Prostate gland (tissue), 2 donors: Measurements from ENCODE around the gene SFXN3. TPM values are rescaled to one million over a fixed set of nuclear protein-coding genes. Genes with fewer than 3 reads are reported as not detected.

Experiments used
- DNase-seq: peaks from one replicate; pipeline ENCODE4 v3.0.0-alpha.2; 2019; ENCODE audit warnings: low spot score
- H3K27ac ChIP-seq, 2 donors: fragments of 200-600 bp; sonication (generic); 2 replicates each; pipeline ENCODE4 v1.5.1; 2017 to 2019
- H3K27me3 ChIP-seq: fragments of 200-600 bp; sonication (generic); replicated peaks from 2 replicates; pipeline ENCODE4 v1.5.1; 2019; ENCODE audit not compliant: insufficient read depth
- H3K36me3 ChIP-seq, 2 donors: fragments of 200-600 bp; sonication (generic); 1 replicate in 1 of 2; 2 replicates in 1 of 2; pipeline versions ENCODE4 v1.5.1 to v1.8.1; 2017 to 2019
- H3K4me1 ChIP-seq: fragments of 200-600 bp; sonication (generic); replicated peaks from 2 replicates; pipeline ENCODE4 v1.5.1; 2019
- H3K4me3 ChIP-seq, 2 donors: fragments of 200-600 bp; sonication (generic); 2 replicates each; pipeline ENCODE4 v1.5.1; 2017 to 2019
- H3K9me3 ChIP-seq: fragments of 200-600 bp; sonication (generic); 2 replicates; pipeline ENCODE4 v1.5.1; 2017
- POLR2A ChIP-seq: fragments of 450-650 bp; IDR thresholded peaks from one replicate; pipeline ENCODE4 v1.6.1; 2016; ENCODE audit warnings: antibody characterized with exemption, mild to moderate bottlenecking
- POLR2AphosphoS5 ChIP-seq: sonication (generic); formaldehyde crosslinking; IDR thresholded peaks from one replicate; pipeline ENCODE4 v1.6.1; 2017; ENCODE audit warnings: antibody characterized with exemption
- WGBS: methylation state at CpG from one replicate; pipeline ENCODE4 v1.1.5; 2018; 5-methylcytosine and 5-hydroxymethylcytosine counted together
- intact Hi-C: fragments of 100-400 bp; cut with DNase I; formaldehyde crosslinking; loops from one replicate; pipeline ENCODE4 v1.14.2; 2022
- total RNA-seq, 2 donors: library from RNA; depleted of rRNA; stranded (reverse); fragments of >200 nt; gene quantifications; one replicate each; pipeline ENCODE4 v1.1.0, GENCODE V29; 2016
- TF ChIP-seq, protein P1 (sequence below), 4 experiments: fragments of 200-600 bp in 2 of 4; fragments of 450-650 bp in 2 of 4; sonication (generic) in 2 of 4; IDR thresholded peaks; 1 replicate in 3 of 4; 2 replicates in 1 of 4; pipeline ENCODE4 v1.5.1; 2016 to 2019; ENCODE audit warnings: antibody characterized with exemption in 4 of 4, mild to moderate bottlenecking in 2 of 4, moderate library complexity in 2 of 4

Gene SFXN3
- total RNA-seq, 2 donors from 2014 or later: 20.7 to 65.4 TPM

DNA sequence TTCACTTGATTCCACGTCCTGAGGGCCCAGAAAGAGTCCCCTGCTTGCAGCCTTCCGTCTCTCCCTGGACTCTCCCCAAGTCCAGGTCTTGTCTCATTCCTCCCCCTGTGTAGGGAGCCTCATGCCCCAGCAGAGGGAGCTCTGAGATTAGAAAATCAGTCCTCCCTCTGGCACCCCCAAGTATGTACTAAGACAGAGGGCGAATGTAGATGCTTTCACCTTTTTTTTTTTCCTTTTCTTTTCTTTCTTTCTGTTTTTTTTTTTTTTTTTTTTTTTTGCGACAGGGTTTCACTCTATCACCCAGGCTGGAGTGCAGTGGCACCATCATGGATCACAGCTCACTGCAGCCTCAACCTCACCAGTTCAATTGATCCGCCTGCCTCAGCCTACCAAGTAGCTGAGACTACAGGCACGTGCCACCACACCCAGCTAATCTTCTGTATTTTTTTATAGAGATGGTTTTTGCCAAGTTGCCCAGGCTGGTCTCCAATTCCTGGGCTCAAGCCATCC lies 10.3 kb downstream of the SFXN3 start:
- 20% methylated on average over 6 of the region's 6 CpGs for WGBS
- intact Hi-C loops: loop anchor here (2.0 kb wide), 1 partner anchor 25 kb away; no protein-coding TSS in a partner anchor

DNA sequence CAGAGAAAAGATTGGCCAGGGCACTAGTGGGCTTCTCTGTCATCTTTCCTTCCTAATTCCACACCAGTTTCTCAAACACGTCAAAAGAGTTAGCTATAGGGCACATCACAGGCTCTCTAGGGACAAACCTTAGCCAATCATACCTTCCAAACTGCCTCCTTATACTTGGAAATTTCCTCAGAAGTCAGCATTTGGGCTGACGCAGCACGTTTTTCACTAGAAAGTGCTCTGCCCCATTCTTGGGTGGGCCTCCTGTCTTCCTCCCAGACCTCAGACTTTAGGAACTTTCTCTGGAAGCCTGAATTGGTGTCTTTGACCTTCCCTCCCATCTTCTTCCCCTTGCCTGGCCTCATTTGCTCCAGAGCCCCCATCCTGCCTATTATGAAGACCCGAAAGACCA lies 11.1 kb downstream of the SFXN3 start:
- TF ChIP-seq POLR2A (no peak), POLR2AphosphoS5 (no peak)
- TF ChIP-seq, protein P1, sequence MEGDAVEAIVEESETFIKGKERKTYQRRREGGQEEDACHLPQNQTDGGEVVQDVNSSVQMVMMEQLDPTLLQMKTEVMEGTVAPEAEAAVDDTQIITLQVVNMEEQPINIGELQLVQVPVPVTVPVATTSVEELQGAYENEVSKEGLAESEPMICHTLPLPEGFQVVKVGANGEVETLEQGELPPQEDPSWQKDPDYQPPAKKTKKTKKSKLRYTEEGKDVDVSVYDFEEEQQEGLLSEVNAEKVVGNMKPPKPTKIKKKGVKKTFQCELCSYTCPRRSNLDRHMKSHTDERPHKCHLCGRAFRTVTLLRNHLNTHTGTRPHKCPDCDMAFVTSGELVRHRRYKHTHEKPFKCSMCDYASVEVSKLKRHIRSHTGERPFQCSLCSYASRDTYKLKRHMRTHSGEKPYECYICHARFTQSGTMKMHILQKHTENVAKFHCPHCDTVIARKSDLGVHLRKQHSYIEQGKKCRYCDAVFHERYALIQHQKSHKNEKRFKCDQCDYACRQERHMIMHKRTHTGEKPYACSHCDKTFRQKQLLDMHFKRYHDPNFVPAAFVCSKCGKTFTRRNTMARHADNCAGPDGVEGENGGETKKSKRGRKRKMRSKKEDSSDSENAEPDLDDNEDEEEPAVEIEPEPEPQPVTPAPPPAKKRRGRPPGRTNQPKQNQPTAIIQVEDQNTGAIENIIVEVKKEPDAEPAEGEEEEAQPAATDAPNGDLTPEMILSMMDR (IDR thresholded peaks at IDR 0.05): no peak
- intact Hi-C loops: no loop called here
- 64% methylated on average over 4 of the region's 4 CpGs for WGBS
- peak overlapping the region; percentile 82 to 85 for H3K27ac ChIP-seq
- H3K36me3 ChIP-seq: no peaks in the 10 kb centered on the region
- no peaks in the 10 kb centered on the region for H3K9me3 ChIP-seq
- peak overlapping the region; percentile 35 to 39 for H3K4me3 ChIP-seq
- H3K4me1 ChIP-seq: peaks cover 7% of the 10 kb centered on the region
- H3K27me3 ChIP-seq: no peaks in the 10 kb centered on the region
- no peak for DNase-seq

More for the DNA sequence above, 10.3 kb downstream of the SFXN3 start:
- peak; percentile 71 for TF ChIP-seq POLR2AphosphoS5
- TF ChIP-seq, protein P1 (IDR thresholded peaks at IDR 0.05): peak; percentile 65 to 84 (median 76)
- TF ChIP-seq POLR2A: no peak
- peak; percentile 85 for DNase-seq
- no peaks in the 10 kb centered on the region for H3K27me3 ChIP-seq
- no peaks in the 10 kb centered on the region for H3K9me3 ChIP-seq
- H3K4me3 ChIP-seq: no peak overlapping the region
- H3K27ac ChIP-seq: peak overlapping the region in 1 of 2 donors; percentile 82
- peaks cover 7% of the 10 kb centered on the region for H3K4me1 ChIP-seq
- H3K36me3 ChIP-seq: no peaks in the 10 kb centered on the region

DNA sequence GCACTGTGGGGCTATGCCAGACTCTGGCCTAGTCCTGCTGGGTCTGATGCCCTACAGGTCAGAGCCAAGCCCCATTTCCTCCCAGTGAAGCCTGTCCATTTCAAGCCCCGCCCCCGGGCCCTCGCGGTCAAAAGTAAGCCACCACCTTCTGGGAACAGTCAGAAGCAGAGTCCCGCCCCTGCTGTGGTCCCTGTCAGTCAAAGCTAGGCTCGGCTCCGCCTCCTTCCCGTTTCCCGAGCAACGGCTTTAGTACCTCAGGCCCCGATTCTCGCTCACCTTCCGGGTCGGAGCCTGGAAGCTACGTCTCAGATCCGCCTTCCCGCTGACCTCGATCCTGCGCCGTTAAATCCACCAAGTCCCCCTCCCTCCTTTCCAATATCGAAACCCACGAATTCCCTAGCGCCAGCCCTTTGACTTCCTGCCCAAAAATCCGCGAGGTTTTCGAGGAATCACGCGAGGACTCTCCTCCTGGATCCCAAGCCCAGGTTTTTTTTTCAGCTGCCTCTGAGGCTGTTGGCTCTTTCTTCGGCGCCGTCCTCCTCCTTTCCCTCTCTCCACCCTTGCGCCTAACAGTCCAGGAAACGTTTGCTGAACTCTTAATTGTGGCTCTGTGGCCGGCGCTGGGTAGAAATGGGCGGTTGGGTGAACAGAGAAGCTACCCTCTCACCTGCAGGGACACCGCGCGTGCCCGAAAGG lies 11.8 kb downstream of the SFXN3 start:
- Histone ChIP-seq H3K27ac (peak overlapping the region; percentile 82 to 85), H3K9me3 (no peaks in the 10 kb centered on the region), H3K27me3 (no peaks in the 10 kb centered on the region), H3K4me1 (peaks cover 7% of the 10 kb centered on the region), H3K4me3 (peak overlapping the region; percentile 35 to 39), H3K36me3 (no peaks in the 10 kb centered on the region)
- DNase-seq: peak; percentile 96
- TF ChIP-seq POLR2AphosphoS5 (peak; percentile 94), POLR2A (peak; percentile 46)
- TF ChIP-seq, protein P1 (IDR thresholded peaks at IDR 0.05): peak in 2 of 4 experiments; percentile 7 to 25
- intact Hi-C loops: no loop called here
- WGBS: 3% methylated on average over 40 of the region's 40 CpGs

DNA sequence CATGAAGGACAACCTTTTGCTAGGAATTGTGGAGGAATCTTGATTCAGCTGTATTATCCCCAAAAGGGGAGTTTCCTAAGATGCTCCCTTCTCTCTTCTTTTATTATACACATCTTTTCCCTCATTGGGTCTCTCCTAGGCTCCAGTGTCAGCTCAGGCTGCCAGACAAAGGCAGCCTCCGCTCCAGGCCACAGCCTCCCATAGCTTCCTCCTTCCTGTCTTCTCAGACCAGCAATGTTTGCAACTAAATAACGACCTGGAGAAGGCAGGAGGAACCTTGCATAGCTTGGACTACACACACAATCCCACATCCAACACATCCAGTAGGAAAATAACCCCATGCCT lies 12.3 kb downstream of the SFXN3 start:
- Histone ChIP-seq H3K27me3 (no peaks in the 10 kb centered on the region), H3K4me1 (peaks cover 7% of the 10 kb centered on the region), H3K4me3 (peak overlapping the region; percentile 35 to 39), H3K36me3 (no peaks in the 10 kb centered on the region), H3K9me3 (no peaks in the 10 kb centered on the region), H3K27ac (peak overlapping the region; percentile 82 to 85)
- WGBS: 5% methylated on average over 2 of the region's 2 CpGs
- no peak for TF ChIP-seq POLR2A
- TF ChIP-seq POLR2AphosphoS5: no peak
- TF ChIP-seq, protein P1 (IDR thresholded peaks at IDR 0.05): no peak
- no peak for DNase-seq
- intact Hi-C loops: no loop called here

DNA sequence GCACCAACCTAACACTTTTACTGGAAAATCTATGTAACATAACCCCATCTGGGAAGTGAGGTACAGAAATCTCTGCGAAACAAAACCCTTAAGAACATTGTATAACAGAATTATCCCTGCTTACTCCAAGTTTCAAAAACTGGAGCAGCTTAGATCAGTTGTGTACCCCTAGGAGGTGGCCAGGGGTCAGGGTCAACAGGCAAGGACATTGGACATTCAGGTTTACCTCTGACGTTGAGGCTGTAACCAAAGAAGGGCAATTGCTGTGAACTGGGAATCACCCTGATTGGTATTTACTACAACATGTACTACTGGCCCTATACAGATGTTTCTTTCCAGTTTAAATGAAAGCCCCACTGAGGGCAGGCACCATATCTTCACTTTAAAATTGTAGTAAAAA lies 13.1 kb downstream of the SFXN3 start:
- H3K36me3 ChIP-seq: no peaks in the 10 kb centered on the region
- WGBS: 85% methylated on average over 2 of the region's 2 CpGs
- H3K4me3 ChIP-seq: no peak overlapping the region
- TF ChIP-seq POLR2A (no peak), POLR2AphosphoS5 (no peak)
- TF ChIP-seq, protein P1 (IDR thresholded peaks at IDR 0.05): no peak
- H3K9me3 ChIP-seq: no peaks in the 10 kb centered on the region
- H3K27me3 ChIP-seq: no peaks in the 10 kb centered on the region
- no peak for DNase-seq
- no peak overlapping the region for H3K27ac ChIP-seq
- intact Hi-C loops: no loop called here
- peaks cover 7% of the 10 kb centered on the region for H3K4me1 ChIP-seq
